ENCODE measurements around the gene SIRPB2. TPM values are rescaled to one million over a fixed set of nuclear protein-coding genes. Genes with fewer than 3 reads are reported as not detected.

SIRPB2 gene
- total and polyA plus RNA-seq, 4 donors = 0.99 to 4.4 (median 2.2) TPM

- TF ChIP-seq, protein P1, sequence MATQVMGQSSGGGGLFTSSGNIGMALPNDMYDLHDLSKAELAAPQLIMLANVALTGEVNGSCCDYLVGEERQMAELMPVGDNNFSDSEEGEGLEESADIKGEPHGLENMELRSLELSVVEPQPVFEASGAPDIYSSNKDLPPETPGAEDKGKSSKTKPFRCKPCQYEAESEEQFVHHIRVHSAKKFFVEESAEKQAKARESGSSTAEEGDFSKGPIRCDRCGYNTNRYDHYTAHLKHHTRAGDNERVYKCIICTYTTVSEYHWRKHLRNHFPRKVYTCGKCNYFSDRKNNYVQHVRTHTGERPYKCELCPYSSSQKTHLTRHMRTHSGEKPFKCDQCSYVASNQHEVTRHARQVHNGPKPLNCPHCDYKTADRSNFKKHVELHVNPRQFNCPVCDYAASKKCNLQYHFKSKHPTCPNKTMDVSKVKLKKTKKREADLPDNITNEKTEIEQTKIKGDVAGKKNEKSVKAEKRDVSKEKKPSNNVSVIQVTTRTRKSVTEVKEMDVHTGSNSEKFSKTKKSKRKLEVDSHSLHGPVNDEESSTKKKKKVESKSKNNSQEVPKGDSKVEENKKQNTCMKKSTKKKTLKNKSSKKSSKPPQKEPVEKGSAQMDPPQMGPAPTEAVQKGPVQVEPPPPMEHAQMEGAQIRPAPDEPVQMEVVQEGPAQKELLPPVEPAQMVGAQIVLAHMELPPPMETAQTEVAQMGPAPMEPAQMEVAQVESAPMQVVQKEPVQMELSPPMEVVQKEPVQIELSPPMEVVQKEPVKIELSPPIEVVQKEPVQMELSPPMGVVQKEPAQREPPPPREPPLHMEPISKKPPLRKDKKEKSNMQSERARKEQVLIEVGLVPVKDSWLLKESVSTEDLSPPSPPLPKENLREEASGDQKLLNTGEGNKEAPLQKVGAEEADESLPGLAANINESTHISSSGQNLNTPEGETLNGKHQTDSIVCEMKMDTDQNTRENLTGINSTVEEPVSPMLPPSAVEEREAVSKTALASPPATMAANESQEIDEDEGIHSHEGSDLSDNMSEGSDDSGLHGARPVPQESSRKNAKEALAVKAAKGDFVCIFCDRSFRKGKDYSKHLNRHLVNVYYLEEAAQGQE (IDR thresholded peaks at IDR 0.05) = no peak
- TF ChIP-seq MAX (IDR thresholded peaks at IDR 0.05) = no peak
- TF ChIP-seq HNF4G (IDR thresholded peaks at IDR 0.05) = no peak
- TF ChIP-seq TAF1 (conservative IDR thresholded peaks at IDR 0.05) = no peak
- no peak for TF ChIP-seq RXRA (IDR thresholded peaks at IDR 0.05)
- no peak for TF ChIP-seq FOXA2 (IDR thresholded peaks at IDR 0.05)
- no peak for TF ChIP-seq SP1 (IDR thresholded peaks at IDR 0.05)
- TF ChIP-seq YY1 (IDR thresholded peaks at IDR 0.05) = no peak
- no peak for TF ChIP-seq GABPA (IDR thresholded peaks at IDR 0.05 in 1 of 2, conservative IDR thresholded peaks at IDR 0.05 in 1 of 2)
- TF ChIP-seq RAD21 (IDR thresholded peaks at IDR 0.05) = no peak
- no peak overlapping the region for H3K4me3 ChIP-seq (ENCODE audit: low read depth in 1 of 3, low read length in 3 of 3)
Measured at GRCh38 chr20:1513801-1514200, 22.6 kb upstream of the SIRPB2 start.

DNA sequence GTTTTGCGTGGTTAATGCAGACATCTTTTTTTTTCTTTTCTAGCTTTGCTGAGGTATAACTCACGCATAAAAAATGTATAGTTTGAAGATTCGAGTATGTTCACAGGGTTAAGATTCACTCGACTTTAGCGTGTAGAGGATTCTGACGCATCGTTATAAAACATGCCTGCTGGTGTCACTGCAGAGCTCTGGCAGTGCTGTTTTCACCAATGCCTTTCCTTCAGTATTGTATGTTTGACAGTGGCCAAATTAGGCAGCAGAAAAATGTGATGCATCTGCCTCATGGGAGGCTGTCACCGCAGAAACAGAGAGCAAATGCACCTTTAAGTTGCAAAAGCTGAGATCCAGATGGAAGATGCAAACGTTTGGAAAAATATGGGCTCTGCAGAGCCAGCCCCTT is 18.0 kb upstream of the SIRPB2 start:
- no peaks in the 10 kb centered on the region for H3K9me3 ChIP-seq (ENCODE audit: control insufficient read depth in 4 of 4, low read length in 3 of 4)
- no peaks in the 10 kb centered on the region for H3K36me3 ChIP-seq (ENCODE audit: control insufficient read depth in 4 of 4, insufficient read depth in 3 of 4, low read depth in 1 of 4, low read length in 3 of 4)
- WGBS = 36% methylated on average over 9 of the region's 9 CpGs
- TF ChIP-seq MAX (IDR thresholded peaks at IDR 0.05) = no peak
- no peak for TF ChIP-seq RXRA (IDR thresholded peaks at IDR 0.05)
- peak; percentile 53 to 58 for TF ChIP-seq RAD21 (IDR thresholded peaks at IDR 0.05)
- TF ChIP-seq, protein P1 (IDR thresholded peaks at IDR 0.05) = no peak
- TF ChIP-seq FOXA1 (IDR thresholded peaks at IDR 0.05) = no peak
- TF ChIP-seq, protein P2, sequence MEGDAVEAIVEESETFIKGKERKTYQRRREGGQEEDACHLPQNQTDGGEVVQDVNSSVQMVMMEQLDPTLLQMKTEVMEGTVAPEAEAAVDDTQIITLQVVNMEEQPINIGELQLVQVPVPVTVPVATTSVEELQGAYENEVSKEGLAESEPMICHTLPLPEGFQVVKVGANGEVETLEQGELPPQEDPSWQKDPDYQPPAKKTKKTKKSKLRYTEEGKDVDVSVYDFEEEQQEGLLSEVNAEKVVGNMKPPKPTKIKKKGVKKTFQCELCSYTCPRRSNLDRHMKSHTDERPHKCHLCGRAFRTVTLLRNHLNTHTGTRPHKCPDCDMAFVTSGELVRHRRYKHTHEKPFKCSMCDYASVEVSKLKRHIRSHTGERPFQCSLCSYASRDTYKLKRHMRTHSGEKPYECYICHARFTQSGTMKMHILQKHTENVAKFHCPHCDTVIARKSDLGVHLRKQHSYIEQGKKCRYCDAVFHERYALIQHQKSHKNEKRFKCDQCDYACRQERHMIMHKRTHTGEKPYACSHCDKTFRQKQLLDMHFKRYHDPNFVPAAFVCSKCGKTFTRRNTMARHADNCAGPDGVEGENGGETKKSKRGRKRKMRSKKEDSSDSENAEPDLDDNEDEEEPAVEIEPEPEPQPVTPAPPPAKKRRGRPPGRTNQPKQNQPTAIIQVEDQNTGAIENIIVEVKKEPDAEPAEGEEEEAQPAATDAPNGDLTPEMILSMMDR (IDR thresholded peaks at IDR 0.05; ENCODE audit: low read depth, low read length, missing input control) = peak; percentile 12
- no peak for TF ChIP-seq HNF4G (IDR thresholded peaks at IDR 0.05)
- H3K9ac ChIP-seq (ENCODE audit: low read depth in 1 of 2, low read length in 2 of 2) = no peak overlapping the region
- peaks cover 0 to 2% (median 0%) of the 10 kb centered on the region in 4 donors for H3K27me3 ChIP-seq (ENCODE audit: control insufficient read depth in 4 of 4, insufficient read depth in 4 of 4, low read length in 3 of 4)
- H3K27ac ChIP-seq (ENCODE audit: low read depth in 1 of 2, low read length in 2 of 2) = no peak overlapping the region
- no peak for DNase-seq (ENCODE audit: low spot score)
- H3K4me1 ChIP-seq (ENCODE audit: control insufficient read depth in 4 of 4, insufficient read depth in 4 of 4, low read length in 3 of 4) = no peaks in the 10 kb centered on the region
- H3K4me3 ChIP-seq (ENCODE audit: low read depth in 1 of 3, low read length in 3 of 3) = no peak overlapping the region

More at GRCh38 chr20:1513801-1514200, 22.6 kb upstream of the SIRPB2 start:
- Histone ChIP-seq H3K4me1 (ENCODE audit: control insufficient read depth in 4 of 4, insufficient read depth in 4 of 4, low read length in 3 of 4) (no peaks in the 10 kb centered on the region), H3K27ac (ENCODE audit: low read depth in 1 of 2, low read length in 2 of 2) (no peak overlapping the region), H3K9ac (ENCODE audit: low read depth in 1 of 2, low read length in 2 of 2) (no peak overlapping the region), H3K27me3 (ENCODE audit: control insufficient read depth in 4 of 4, insufficient read depth in 4 of 4, low read length in 3 of 4) (peaks cover 0 to 4% (median 0%) of the 10 kb centered on the region in 4 donors), H3K36me3 (ENCODE audit: control insufficient read depth in 4 of 4, insufficient read depth in 3 of 4, low read depth in 1 of 4, low read length in 3 of 4) (no peaks in the 10 kb centered on the region), H3K9me3 (ENCODE audit: control insufficient read depth in 4 of 4, low read length in 3 of 4) (no peaks in the 10 kb centered on the region)
- DNase-seq (ENCODE audit: low spot score) = no peak
- WGBS = 68% methylated on average over 1 of the region's 1 CpG
